ENCODE results near the gene ITSN1.

- TF ChIP-seq, protein P1, sequence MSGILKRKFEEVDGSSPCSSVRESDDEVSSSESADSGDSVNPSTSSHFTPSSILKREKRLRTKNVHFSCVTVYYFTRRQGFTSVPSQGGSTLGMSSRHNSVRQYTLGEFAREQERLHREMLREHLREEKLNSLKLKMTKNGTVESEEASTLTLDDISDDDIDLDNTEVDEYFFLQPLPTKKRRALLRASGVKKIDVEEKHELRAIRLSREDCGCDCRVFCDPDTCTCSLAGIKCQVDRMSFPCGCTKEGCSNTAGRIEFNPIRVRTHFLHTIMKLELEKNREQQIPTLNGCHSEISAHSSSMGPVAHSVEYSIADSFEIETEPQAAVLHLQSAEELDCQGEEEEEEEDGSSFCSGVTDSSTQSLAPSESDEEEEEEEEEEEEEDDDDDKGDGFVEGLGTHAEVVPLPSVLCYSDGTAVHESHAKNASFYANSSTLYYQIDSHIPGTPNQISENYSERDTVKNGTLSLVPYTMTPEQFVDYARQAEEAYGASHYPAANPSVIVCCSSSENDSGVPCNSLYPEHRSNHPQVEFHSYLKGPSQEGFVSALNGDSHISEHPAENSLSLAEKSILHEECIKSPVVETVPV (CRISPR knock-in tag; IDR thresholded peaks at IDR 0.05), result no peak
- TF ChIP-seq ZC3H10 (CRISPR knock-in tag; IDR thresholded peaks at IDR 0.05) (no peak), ZFP3 (CRISPR knock-in tag; IDR thresholded peaks at IDR 0.05) (no peak)
- TF ChIP-seq, protein P2, sequence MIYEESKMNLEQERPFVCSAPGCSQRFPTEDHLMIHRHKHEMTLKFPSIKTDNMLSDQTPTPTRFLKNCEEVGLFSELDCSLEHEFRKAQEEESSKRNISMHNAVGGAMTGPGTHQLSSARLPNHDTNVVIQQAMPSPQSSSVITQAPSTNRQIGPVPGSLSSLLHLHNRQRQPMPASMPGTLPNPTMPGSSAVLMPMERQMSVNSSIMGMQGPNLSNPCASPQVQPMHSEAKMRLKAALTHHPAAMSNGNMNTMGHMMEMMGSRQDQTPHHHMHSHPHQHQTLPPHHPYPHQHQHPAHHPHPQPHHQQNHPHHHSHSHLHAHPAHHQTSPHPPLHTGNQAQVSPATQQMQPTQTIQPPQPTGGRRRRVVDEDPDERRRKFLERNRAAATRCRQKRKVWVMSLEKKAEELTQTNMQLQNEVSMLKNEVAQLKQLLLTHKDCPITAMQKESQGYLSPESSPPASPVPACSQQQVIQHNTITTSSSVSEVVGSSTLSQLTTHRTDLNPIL (CRISPR knock-in tag; IDR thresholded peaks at IDR 0.05; ENCODE audit: low read depth), result no peak
Observed at GRCh38 chr21:33707846-33708245, 65.5 kb downstream of the ITSN1 start.
